HG02623 (cell line): ENCODE data around the gene CYB5R4.
"Not testable (repeated sequence)": the region's sequence is repeated elsewhere in the genome, so short reads cannot be mapped to it uniquely, and the experiment has no call there.

Source experiments
- ATAC-seq: cut with Tn5 transposase; IDR thresholded peaks from one replicate; pipeline ENCODE4 v1.9.1; 2021; ENCODE audit warnings: moderate library complexity; ENCODE audit not compliant: unreplicated experiment

The CYB5R4 gene

GRCh38 chr6:83862776-83863471 lies 3.4 kb downstream of the CYB5R4 start:
- ATAC-seq = no peak

GRCh38 chr6:83867043-83867442 lies 7.6 kb downstream of the CYB5R4 start:
- ATAC-seq = no peak

- no peak for ATAC-seq
Measured at GRCh38 chr6:83867527-83868161, 8.2 kb downstream of the CYB5R4 start.

- no peak for ATAC-seq
Measured at GRCh38 chr6:83868639-83869038, 9.2 kb downstream of the CYB5R4 start.

- ATAC-seq = no peak
Measured at GRCh38 chr6:83870649-83871048, 11.2 kb downstream of the CYB5R4 start.

- no peak for ATAC-seq
Measured at GRCh38 chr6:83872386-83873118, 13.1 kb downstream of the CYB5R4 start.

GRCh38 chr6:83873869-83874268 lies 14.4 kb downstream of the CYB5R4 start:
- ATAC-seq = no peak

GRCh38 chr6:83875843-83876242 lies 16.4 kb downstream of the CYB5R4 start:
- ATAC-seq = no peak

- ATAC-seq = no peak
Measured at GRCh38 chr6:83878902-83879644, 19.6 kb downstream of the CYB5R4 start.

- no peak for ATAC-seq
Measured at GRCh38 chr6:83879746-83880145, 20.3 kb downstream of the CYB5R4 start.

- no peak for ATAC-seq
Measured at GRCh38 chr6:83883240-83883639, 23.8 kb downstream of the CYB5R4 start.

GRCh38 chr6:83884523-83884922 lies 25.0 kb downstream of the CYB5R4 start:
- ATAC-seq = peak; percentile 83

GRCh38 chr6:83885984-83886383 lies 26.5 kb downstream of the CYB5R4 start:
- no peak for ATAC-seq

- no peak for ATAC-seq
Measured at GRCh38 chr6:83889621-83890020, 30.1 kb downstream of the CYB5R4 start.

GRCh38 chr6:83890520-83890919 lies 31.0 kb downstream of the CYB5R4 start:
- ATAC-seq = no peak

- no peak for ATAC-seq
Measured at GRCh38 chr6:83891586-83891985, 32.1 kb downstream of the CYB5R4 start.

- ATAC-seq = no peak
Measured at GRCh38 chr6:83893024-83893423, 33.5 kb downstream of the CYB5R4 start.

- ATAC-seq = not testable (repeated sequence)
Measured at GRCh38 chr6:83897094-83897493, 37.6 kb downstream of the CYB5R4 start.

- ATAC-seq = no peak
Measured at GRCh38 chr6:83901624-83902023, 42.1 kb downstream of the CYB5R4 start.

- ATAC-seq = no peak
Measured at GRCh38 chr6:83904395-83904794, 44.9 kb downstream of the CYB5R4 start.

- ATAC-seq = no peak
Measured at GRCh38 chr6:83905648-83906047, 46.2 kb downstream of the CYB5R4 start.
